GM18507 (cell line): ENCODE results near the gene CD19.
A peak's percentile ranks its signal among the peaks of the same experiment; 100 is the strongest.
"Not testable (repeated sequence)": the region's sequence is repeated elsewhere in the genome, so short reads cannot be mapped to it uniquely, and the experiment has no call there.

ENCODE experiments used
- DNase-seq: peaks from one replicate; pipeline ENCODE4 v3.0.0; 2011; ENCODE audit warnings: low read depth; ENCODE audit not compliant: insufficient read length; ENCODE audit errors: extremely low spot score
- FAIRE-seq: peaks from 2 replicates; lab custom pipeline; 2011; peaks lifted over from hg19 to GRCh38; lab: Jason Lieb, UNC

The CD19 gene

GRCh38 chr16:28905229-28905754 is 26.5 kb upstream of the CD19 start:
- FAIRE-seq: no peak

GRCh38 chr16:28905800-28906372 is 25.9 kb upstream of the CD19 start:
- DNase-seq (no peak), FAIRE-seq (no peak)

More at GRCh38 chr16:28905229-28905754, 26.5 kb upstream of the CD19 start:
- DNase-seq: no peak

- FAIRE-seq (peak; percentile 18), DNase-seq (no peak)
Observed at GRCh38 chr16:28910086-28911031, 21.4 kb upstream of the CD19 start.

- FAIRE-seq: no peak
- DNase-seq: no peak
Observed at GRCh38 chr16:28912558-28912957, 19.2 kb upstream of the CD19 start.

GRCh38 chr16:28913946-28914724 is 17.6 kb upstream of the CD19 start:
- DNase-seq (no peak), FAIRE-seq (no peak)

GRCh38 chr16:28915181-28915580 is 16.6 kb upstream of the CD19 start:
- no peak for DNase-seq
- FAIRE-seq: no peak

GRCh38 chr16:28917095-28917494 is 14.7 kb upstream of the CD19 start:
- no peak for DNase-seq

GRCh38 chr16:28918698-28919097 is 13.1 kb upstream of the CD19 start:
- no peak for DNase-seq
- no peak for FAIRE-seq

More at GRCh38 chr16:28917095-28917494, 14.7 kb upstream of the CD19 start:
- no peak for FAIRE-seq

- FAIRE-seq (no peak), DNase-seq (no peak)
Observed at GRCh38 chr16:28923231-28923587, 8.6 kb upstream of the CD19 start.

- FAIRE-seq: peak; percentile 88
- no peak for DNase-seq
Observed at GRCh38 chr16:28923652-28924398, 7.9 kb upstream of the CD19 start.

- no peak for DNase-seq
- no peak for FAIRE-seq
Observed at GRCh38 chr16:28924399-28924761, 7.4 kb upstream of the CD19 start.

- FAIRE-seq: peak; percentile 76
- DNase-seq: peak; percentile 88
Observed at GRCh38 chr16:28924762-28925385, 6.9 kb upstream of the CD19 start, which contains the start of gene RABEP2. TSS of gene RABEP2 (minus strand) at chr16:28925238. CDS start at chr16:28925163, 75 bp downstream.

GRCh38 chr16:28925386-28926228 is 6.2 kb upstream of the CD19 start:
- FAIRE-seq (peak; percentile 86), DNase-seq (no peak)

- not testable (repeated sequence) for DNase-seq, FAIRE-seq
Observed at GRCh38 chr16:28926284-28926683, 5.5 kb upstream of the CD19 start.

GRCh38 chr16:28927815-28928214 is 4.0 kb upstream of the CD19 start:
- DNase-seq: no peak
- no peak for FAIRE-seq

GRCh38 chr16:28930203-28930602 is 1.6 kb upstream of the CD19 start:
- FAIRE-seq (no peak), DNase-seq (no peak)

- FAIRE-seq: peak; percentile 67
Observed at GRCh38 chr16:28930652-28931051, 1.1 kb upstream of the CD19 start.

More at GRCh38 chr16:28930652-28931051, 1.1 kb upstream of the CD19 start:
- no peak for DNase-seq
